Transverse colon (tissue), 4 donors: ENCODE results near the gene CBLIF. TPM values are rescaled to one million over a fixed set of nuclear protein-coding genes. Genes with fewer than 3 reads are reported as not detected.
A peak's percentile ranks its signal among the peaks of the same experiment; 100 is the strongest.

Source experiments
- DNase-seq: peaks from one replicate; pipeline ENCODE4 v3.0.0-alpha.2; 2019
- H3K27ac ChIP-seq, 4 donors: fragments of 200-600 bp; sonication (generic); 2 replicates each; pipeline ENCODE4 v1.5.1; 2016 to 2018; ENCODE audit warnings: inconsistent platforms in 4 of 4
- H3K27me3 ChIP-seq: fragments of 200-600 bp; sonication (generic); 2 replicates; pipeline ENCODE4 v1.5.1; 2017; ENCODE audit warnings: inconsistent platforms
- H3K36me3 ChIP-seq, 4 donors: fragments of 200-600 bp; sonication (generic); 2 replicates each; pipeline ENCODE4 v1.5.1; 2017 to 2019; ENCODE audit warnings: inconsistent platforms in 4 of 4
- H3K4me1 ChIP-seq, 4 donors: fragments of 200-600 bp; sonication (generic); 2 replicates each; pipeline ENCODE4 v1.5.1; 2017 to 2020; ENCODE audit warnings: inconsistent platforms in 4 of 4
- H3K4me3 ChIP-seq, 4 donors: fragments of 200-600 bp; sonication (generic); 1 replicate in 1 of 4; 2 replicates in 3 of 4; pipeline versions ENCODE4 v1.5.1 to v1.6.1; 2017 to 2019; ENCODE audit warnings: inconsistent platforms in 4 of 4
- H3K9me3 ChIP-seq, 2 donors: fragments of 200-600 bp; sonication (generic); 2 replicates each; pipeline ENCODE4 v1.5.1; 2017 to 2019; ENCODE audit warnings: inconsistent platforms in 2 of 2
- CTCF ChIP-seq, 5 experiments: fragments of 200-600 bp in 3 of 5; fragments of 450-650 bp in 2 of 5; sonication (generic) in 3 of 5; IDR thresholded peaks; 1 replicate in 2 of 5; 2 replicates in 3 of 5; pipeline ENCODE4 v1.5.1; 2016 to 2017; ENCODE audit warnings: antibody characterized with exemption in 5 of 5, inconsistent platforms in 3 of 5, mild to moderate bottlenecking in 2 of 5, moderate library complexity in 1 of 5
- EP300 ChIP-seq: sonication (generic); formaldehyde crosslinking; IDR thresholded peaks from one replicate; pipeline ENCODE4 v1.6.1; 2017; ENCODE audit warnings: antibody characterized with exemption, low read depth
- POLR2A ChIP-seq: fragments of 450-650 bp; IDR thresholded peaks from one replicate; pipeline ENCODE4 v1.6.1; 2016; ENCODE audit warnings: antibody characterized with exemption, mild to moderate bottlenecking, moderate library complexity
- POLR2AphosphoS5 ChIP-seq, 3 donors: sonication (generic); formaldehyde crosslinking; IDR thresholded peaks; one replicate each; pipeline ENCODE4 v1.6.1; 2016; ENCODE audit warnings: antibody characterized with exemption in 3 of 3
- WGBS, 2 donors: methylation state at CpG; one replicate each; pipeline ENCODE4 v1.1.5; 2018; ENCODE audit warnings: low coverage in 1 of 2; 5-methylcytosine and 5-hydroxymethylcytosine counted together
- in situ Hi-C, 4 donors: fragments of 200-750 bp; cut with MboI; loops; one replicate each; pipeline versions ENCODE4 v1.15.0 to v1.15.1; 2017; ENCODE audit warnings: low sequenced_read_pairs in 3 of 4, low pct_ligation_motif_present in 1 of 4, low pct_unique_long_range_greater_than_20kb in 1 of 4
- intact Hi-C: fragments of 100-400 bp; cut with DNase I; formaldehyde crosslinking; loops from one replicate; pipeline ENCODE4 v1.15.1; 2023; ENCODE audit warnings: low total_unique reads
- total RNA-seq, 4 donors: library from RNA; depleted of rRNA; stranded (reverse); fragments of >200 nt; gene quantifications; one replicate each; pipeline ENCODE4 v1.1.0, GENCODE V29; 2016

CBLIF gene
- total RNA-seq, 4 donors from 2014 or later = not detected

GRCh38 chr11:59810911-59811259 is 34.4 kb downstream of the CBLIF start:
- Histone ChIP-seq H3K36me3 (peaks cover 0 to 11% (median 3%) of the 10 kb centered on the region in 4 donors), H3K27ac (peak overlapping the region; percentile 90 to 96 (median 92)), H3K9me3 (no peaks in the 10 kb centered on the region), H3K27me3 (no peaks in the 10 kb centered on the region), H3K4me1 (peaks cover 7 to 29% (median 9%) of the 10 kb centered on the region in 4 donors), H3K4me3 (peak overlapping the region; percentile 64 to 97 (median 82))
- no peak for DNase-seq
- intact Hi-C loops (no loop called here), in situ Hi-C loops (loop anchor here in 3 of 4 donors (25.0 kb wide), 1 partner anchor 274 kb away; no protein-coding TSS in a partner anchor)
- 10 to 12% methylated on average over 2 to 8 of the region's 8 CpGs for WGBS, 2 donors
- no peak for TF ChIP-seq POLR2AphosphoS5 (IDR thresholded peaks at IDR 0.05)
- TF ChIP-seq POLR2A = no peak
- no peak for TF ChIP-seq EP300
- no peak for TF ChIP-seq CTCF (IDR thresholded peaks at IDR 0.05)

- 0 to 1% methylated on average over 12 to 41 of the region's 54 CpGs for WGBS, 2 donors
- Histone ChIP-seq H3K4me1 (peaks cover 7 to 29% (median 9%) of the 10 kb centered on the region in 4 donors), H3K27me3 (no peaks in the 10 kb centered on the region), H3K9me3 (no peaks in the 10 kb centered on the region), H3K36me3 (peaks cover 0 to 12% (median 3%) of the 10 kb centered on the region in 4 donors), H3K4me3 (peak within 1 kb of the TSS; percentile 64 to 97 (median 82)), H3K27ac (peak within 1 kb of the TSS; percentile 90 to 96 (median 92))
- in situ Hi-C loops (loop anchor here in 3 of 4 donors (25.0 kb wide), 1 partner anchor 273 kb away; no protein-coding TSS in a partner anchor), intact Hi-C loops (no loop called here)
- peak; percentile 94 for DNase-seq
- TF ChIP-seq EP300 (no peak), POLR2A (peak; percentile 79), CTCF (IDR thresholded peaks at IDR 0.05) (peak in 4 of 5 experiments; percentile 27 to 68 (median 39)), POLR2AphosphoS5 (IDR thresholded peaks at IDR 0.05) (peak; percentile 60 to 85 (median 80))
Observed at GRCh38 chr11:59810189-59810910, 34.9 kb downstream of the CBLIF start, which contains the start of gene MRPL16. Gene MRPL16, minus strand, starts transcription at chr11:59810778. Its CDS starts 120 bp downstream, at chr11:59810658.

GRCh38 chr11:59807047-59807610 is 38.2 kb downstream of the CBLIF start:
- H3K4me3 ChIP-seq = no peak overlapping the region
- DNase-seq = peak; percentile 21
- WGBS, 2 donors = 80% methylated on average over 1 of the region's 1 CpG
- in situ Hi-C loops = loop anchor here (10.0 to 25.0 kb wide), 2 partner anchors 52 to 270 kb away; partner anchors contain the start of gene STX3 (in 2 of the 4)
- peaks cover 0 to 12% (median 3%) of the 10 kb centered on the region in 4 donors for H3K36me3 ChIP-seq
- no peak for TF ChIP-seq EP300
- TF ChIP-seq CTCF (IDR thresholded peaks at IDR 0.05) = no peak
- TF ChIP-seq POLR2AphosphoS5 (IDR thresholded peaks at IDR 0.05) = peak in 2 of 3 donors; percentile 13 to 28
- no peak for TF ChIP-seq POLR2A
- intact Hi-C loops = no loop called here
- H3K27me3 ChIP-seq = no peaks in the 10 kb centered on the region
- no peaks in the 10 kb centered on the region for H3K9me3 ChIP-seq
- H3K27ac ChIP-seq = peak overlapping the region in 3 of 4 donors; percentile 23 to 49 (median 39)
- H3K4me1 ChIP-seq = peaks cover 7 to 32% (median 9%) of the 10 kb centered on the region in 4 donors

GRCh38 chr11:59804061-59804460 is 41.2 kb downstream of the CBLIF start:
- Histone ChIP-seq H3K4me3 (no peak overlapping the region), H3K27me3 (no peaks in the 10 kb centered on the region), H3K4me1 (peaks cover 4 to 41% (median 12%) of the 10 kb centered on the region in 4 donors), H3K36me3 (peaks cover 0 to 12% (median 3%) of the 10 kb centered on the region in 4 donors), H3K27ac (no peak overlapping the region), H3K9me3 (no peaks in the 10 kb centered on the region)
- intact Hi-C loops = loop anchor here (5.0 kb wide), 1 partner anchor 47 kb away; the partner anchor contains the start of gene STX3
- no peak for DNase-seq
- no peak for TF ChIP-seq EP300
- no peak for TF ChIP-seq POLR2AphosphoS5 (IDR thresholded peaks at IDR 0.05)
- in situ Hi-C loops = loop anchor here (5.0 to 25.0 kb wide), 4 partner anchors 47 to 267 kb away; partner anchors contain the start of gene STX3 (in 3 of the 4)
- 91% methylated on average over 2 of the region's 2 CpGs; no CpG with 5 or more reads in 1 of the 2 donors for WGBS, 2 donors
